ENCODE results near the gene LGI4.
"Not testable (repeated sequence)": the region's sequence is repeated elsewhere in the genome, so short reads cannot be mapped to it uniquely, and the experiment has no call there.

The LGI4 gene

GRCh38 chr19:35153701-35154524, 19.1 kb upstream of the LGI4 start:
- Histone ChIP-seq H3K4me2 (ENCODE audit: low read length) (peak overlapping the region; percentile 77), H3K4me1 (ENCODE audit: insufficient read depth, low read length, severe bottlenecking) (peaks cover 23% of the 10 kb centered on the region), H3K4me3 (ENCODE audit: low read depth, low read length, poor library complexity, severe bottlenecking) (peak overlapping the region; percentile 68), H3K9ac (ENCODE audit: low read length) (peak overlapping the region; percentile 72), H3K9me2 (ENCODE audit: low read depth, low read length) (no peaks in the 10 kb centered on the region), H3K79me2 (ENCODE audit: insufficient read depth, low read length) (no peaks in the 10 kb centered on the region), H4K20me1 (ENCODE audit: insufficient read depth, low read length) (no peaks in the 10 kb centered on the region), H2AFZ (ENCODE audit: low read length) (no peak overlapping the region), H3K27ac (ENCODE audit: low read depth, low read length, poor library complexity, severe bottlenecking) (no peak overlapping the region), H3K9me3 (ENCODE audit: low read length) (no peaks in the 10 kb centered on the region), H3K36me3 (ENCODE audit: insufficient read depth, low read length) (peaks cover 28% of the 10 kb centered on the region), H3F3A (ENCODE audit: insufficient read depth, low read length) (no peaks in the 10 kb centered on the region), H3K27me3 (ENCODE audit: insufficient read depth, low read length) (no peaks in the 10 kb centered on the region)
- TF ChIP-seq CTCF (IDR thresholded peaks at IDR 0.05; ENCODE audit: low read length) (peak; percentile 54), EZH2 (IDR thresholded peaks at IDR 0.05; ENCODE audit: borderline replicate concordance, low read length) (no peak)

- H3K27ac ChIP-seq (ENCODE audit: low read depth, low read length, poor library complexity, severe bottlenecking); H3K9ac ChIP-seq (ENCODE audit: low read length); H3K9me3 ChIP-seq (ENCODE audit: low read length); H3K27me3 ChIP-seq (ENCODE audit: insufficient read depth, low read length); H2AFZ ChIP-seq (ENCODE audit: low read length); H3K4me3 ChIP-seq (ENCODE audit: low read depth, low read length, poor library complexity, severe bottlenecking); H3K4me2 ChIP-seq (ENCODE audit: low read length); H4K20me1 ChIP-seq (ENCODE audit: insufficient read depth, low read length); H3K79me2 ChIP-seq (ENCODE audit: insufficient read depth, low read length); H3K9me2 ChIP-seq (ENCODE audit: low read depth, low read length); H3F3A ChIP-seq (ENCODE audit: insufficient read depth, low read length): not testable (repeated sequence)
- H3K36me3 ChIP-seq (ENCODE audit: insufficient read depth, low read length), result peaks cover 20% of the 10 kb centered on the region
- peaks cover 23% of the 10 kb centered on the region for H3K4me1 ChIP-seq (ENCODE audit: insufficient read depth, low read length, severe bottlenecking)
Measured at GRCh38 chr19:35153129-35153522, 18.3 kb upstream of the LGI4 start.

GRCh38 chr19:35151273-35152065, 16.6 kb upstream of the LGI4 start:
- Histone ChIP-seq H3K9ac (ENCODE audit: low read length) (no peak overlapping the region), H2AFZ (ENCODE audit: low read length) (no peak overlapping the region), H3K36me3 (ENCODE audit: insufficient read depth, low read length) (peaks cover 4% of the 10 kb centered on the region; the same call in 1 of the 2 replicates), H4K20me1 (ENCODE audit: insufficient read depth, low read length) (no peaks in the 10 kb centered on the region), H3K79me2 (ENCODE audit: insufficient read depth, low read length) (no peaks in the 10 kb centered on the region), H3K27ac (ENCODE audit: low read depth, low read length, poor library complexity, severe bottlenecking) (no peak overlapping the region), H3K9me2 (ENCODE audit: low read depth, low read length) (no peaks in the 10 kb centered on the region), H3K27me3 (ENCODE audit: insufficient read depth, low read length) (no peaks in the 10 kb centered on the region), H3K9me3 (ENCODE audit: low read length) (no peaks in the 10 kb centered on the region), H3K4me2 (ENCODE audit: low read length) (no peak overlapping the region), H3F3A (ENCODE audit: insufficient read depth, low read length) (no peaks in the 10 kb centered on the region), H3K4me3 (ENCODE audit: low read depth, low read length, poor library complexity, severe bottlenecking) (no peak overlapping the region), H3K4me1 (ENCODE audit: insufficient read depth, low read length, severe bottlenecking) (peaks cover 19% of the 10 kb centered on the region)
- TF ChIP-seq EZH2 (IDR thresholded peaks at IDR 0.05; ENCODE audit: borderline replicate concordance, low read length) (no peak), CTCF (IDR thresholded peaks at IDR 0.05; ENCODE audit: low read length) (no peak)
